ENCODE data around the gene KIF3C. TPM values are rescaled to one million over a fixed set of nuclear protein-coding genes. Genes with fewer than 3 reads are reported as not detected.

The KIF3C gene
- total RNA-seq, 1 experiment from 2014 or later: 55.7 TPM

- CTCF ChIA-PET: interaction anchor here (0.6 to 0.9 kb wide), 2 partner anchors 18 to 22 kb away, joined by 4 read pairs; no protein-coding TSS in a partner anchor
- H3K9me3 ChIP-seq (ENCODE audit: control insufficient read depth, insufficient read depth, low read depth, low read length): no peaks in the 10 kb centered on the region
- BruUV-seq (replicated peaks): no TSS peak
These were observed 33.9 kb upstream of the KIF3C start for GRCh38 chr2:26016012-26016705.

GRCh38 chr2:26013668-26014067, 31.4 kb upstream of the KIF3C start:
- Histone ChIP-seq H3K4me3 (ENCODE audit: low read depth in 2 of 2, low read length in 2 of 2) (no peak overlapping the region), H3K9me3 (ENCODE audit: control insufficient read depth, insufficient read depth, low read depth, low read length) (peaks cover 4% of the 10 kb centered on the region; the same call in 1 of the 2 replicates), H3K27ac (ENCODE audit: low read length) (peak overlapping the region; percentile 76), H3K27me3 (ENCODE audit: control insufficient read depth, insufficient read depth, low read length) (no peaks in the 10 kb centered on the region), H3K36me3 (ENCODE audit: control insufficient read depth, insufficient read depth, low read length) (no peaks in the 10 kb centered on the region), H3K4me1 (ENCODE audit: control insufficient read depth, insufficient read depth, low read length) (peaks cover 48% of the 10 kb centered on the region)
- TF ChIP-seq POLR2AphosphoS5 (IDR thresholded peaks at IDR 0.05; ENCODE audit: low read depth, low read length) (no peak), SIN3A (IDR thresholded peaks at IDR 0.05; ENCODE audit: borderline replicate concordance, insufficient read depth, low read depth, low read length) (no peak), CTCF (IDR thresholded peaks at IDR 0.05) (no peak), TCF7L2 (IDR thresholded peaks at IDR 0.05; ENCODE audit: low read depth, low read length) (no peak), REST (IDR thresholded peaks at IDR 0.05; ENCODE audit: insufficient read depth in 1 of 2, low read depth in 2 of 2, low read length in 1 of 2) (no peak)
- in situ Hi-C loops (cut with HindIII; ENCODE audit: low pct_unique_long_range_greater_than_20kb, low sequenced_read_pairs): no loop called here
- no TSS peak for BruUV-seq (replicated peaks)
- CTCF ChIA-PET: no interaction called here
- POLR2A ChIA-PET: interaction anchor here (0.6 kb wide), 1 partner anchor 15 kb away, joined by 5 read pairs; no protein-coding TSS in a partner anchor
- DNase-seq (ENCODE audit: low read depth, low spot score): no peak
- no peak for ATAC-seq
- intact Hi-C loops (cut with micrococcal nuclease; ENCODE audit: unreplicated experiment): no loop called here

More at GRCh38 chr2:26016012-26016705, 33.9 kb upstream of the KIF3C start:
- H3K27me3 ChIP-seq (ENCODE audit: control insufficient read depth, insufficient read depth, low read length): no peaks in the 10 kb centered on the region
- POLR2A ChIA-PET: interaction anchor here (0.5 kb wide), 1 partner anchor 108 kb away, joined by 3 read pairs; no protein-coding TSS in a partner anchor
- DNase-seq (ENCODE audit: low read depth, low spot score) (no peak), ATAC-seq (no peak)
- H3K27ac ChIP-seq (ENCODE audit: low read length): peak overlapping the region; percentile 45; the same call in 1 of the 2 replicates
- H3K4me1 ChIP-seq (ENCODE audit: control insufficient read depth, insufficient read depth, low read length): peaks cover 43% of the 10 kb centered on the region
- no peak for TF ChIP-seq TCF7L2 (IDR thresholded peaks at IDR 0.05; ENCODE audit: low read depth, low read length)
- TF ChIP-seq SIN3A (IDR thresholded peaks at IDR 0.05; ENCODE audit: borderline replicate concordance, insufficient read depth, low read depth, low read length): no peak
- no peak for TF ChIP-seq CTCF (IDR thresholded peaks at IDR 0.05)
- no peak for TF ChIP-seq POLR2AphosphoS5 (IDR thresholded peaks at IDR 0.05; ENCODE audit: low read depth, low read length)
- TF ChIP-seq REST (IDR thresholded peaks at IDR 0.05; ENCODE audit: insufficient read depth in 1 of 2, low read depth in 2 of 2, low read length in 1 of 2): no peak
- intact Hi-C loops (cut with micrococcal nuclease; ENCODE audit: unreplicated experiment): no loop called here
- H3K4me3 ChIP-seq (ENCODE audit: low read depth in 2 of 2, low read length in 2 of 2): no peak overlapping the region
- in situ Hi-C loops (cut with HindIII; ENCODE audit: low pct_unique_long_range_greater_than_20kb, low sequenced_read_pairs): no loop called here
- H3K36me3 ChIP-seq (ENCODE audit: control insufficient read depth, insufficient read depth, low read length): no peaks in the 10 kb centered on the region

All from Panc1 (cell line).